Caco-2 (cell line): ENCODE data around the gene ADGRG1. TPM values are rescaled to one million over a fixed set of nuclear protein-coding genes. Genes with fewer than 3 reads are reported as not detected.

Experiments used
- BruUV-seq: library from RNA; stranded (reverse); fragments of 400-500 nt; replicated peaks from 2 replicates; lab custom pipeline; 2021; lab: Mats Ljungman, UMichigan
- CTCF ChIA-PET: fragments of 300-600 bp; sonication (Branson Sonifier 250); formaldehyde crosslinking; loops from one replicate; lab custom pipeline; 2022; ENCODE audit warnings: antibody characterized with exemption; lab: Charles Lee
- POLR2A ChIA-PET: fragments of 300-600 bp; sonication (Branson Sonifier 250); formaldehyde crosslinking; loops from one replicate; lab custom pipeline; 2022; ENCODE audit warnings: antibody characterized with exemption; lab: Charles Lee
- DNase-seq, 2 experiments: peaks; one replicate each; pipeline versions ENCODE4 v3.0.0 to v3.0.0-alpha.2; 2020 to 2022
- H3K27me3 ChIP-seq: replicated peaks from 2 replicates; pipeline ENCODE4 v1.6.0; 2011; ENCODE audit warnings: low read length; ENCODE audit not compliant: control insufficient read depth, insufficient read depth
- H3K36me3 ChIP-seq: 2 replicates; pipeline ENCODE4 v1.5.1; 2011; ENCODE audit warnings: low read length; ENCODE audit not compliant: control insufficient read depth, insufficient read depth
- H3K4me1 ChIP-seq: fragments of 250-450 bp; sonication (Bioruptor Pico); 2 replicates; pipeline ENCODE4 v1.5.1; 2020; ENCODE audit warnings: mild to moderate bottlenecking
- H3K4me3 ChIP-seq: 2 replicates; pipeline ENCODE4 v1.5.1; 2011; ENCODE audit warnings: low read depth, mild to moderate bottlenecking, control low read depth, low read length
- H3K9me3 ChIP-seq: fragments of 250-450 bp; sonication (Bioruptor Pico); 2 replicates; pipeline ENCODE4 v1.5.1; 2020; ENCODE audit warnings: mild to moderate bottlenecking, moderate library complexity
- H3K27ac Mint-ChIP-seq: one replicate; pipeline ENCODE4 v1.8.0; 2022; ENCODE audit warnings: mixed read lengths; ENCODE audit not compliant: unreplicated experiment
- H3K27me3 Mint-ChIP-seq: one replicate; pipeline ENCODE4 v1.8.0; 2022; ENCODE audit warnings: mixed read lengths; ENCODE audit not compliant: insufficient read depth, unreplicated experiment
- H3K36me3 Mint-ChIP-seq: one replicate; pipeline ENCODE4 v1.8.0; 2022; ENCODE audit warnings: mild to moderate bottlenecking, mixed read lengths; ENCODE audit not compliant: insufficient read depth, unreplicated experiment
- H3K4me1 Mint-ChIP-seq: one replicate; pipeline ENCODE4 v1.8.0; 2022; ENCODE audit warnings: low read depth, mixed read lengths; ENCODE audit not compliant: unreplicated experiment
- H3K4me3 Mint-ChIP-seq: one replicate; pipeline ENCODE4 v1.8.0; 2022; ENCODE audit warnings: mild to moderate bottlenecking, moderate library complexity, mixed read lengths; ENCODE audit not compliant: unreplicated experiment
- H3K9me3 Mint-ChIP-seq: one replicate; pipeline ENCODE4 v1.8.0; 2022; ENCODE audit warnings: mixed read lengths; ENCODE audit not compliant: unreplicated experiment
- CTCF ChIP-seq, 2 experiments: fragments of 200-600 bp in 1 of 2; IDR thresholded peaks; 1 replicate in 1 of 2; 2 replicates in 1 of 2; pipeline versions ENCODE4 v1.5.1 to v1.8.0; 2011 to 2022; ENCODE audit warnings: antibody characterized with exemption in 1 of 2, control low read depth in 1 of 2, inconsistent platforms in 1 of 2, low read depth in 1 of 2, low read length in 1 of 2, mild to moderate bottlenecking in 1 of 2, moderate library complexity in 1 of 2; ENCODE audit not compliant: insufficient read depth in 1 of 2, severe bottlenecking in 1 of 2, unreplicated experiment in 1 of 2
- intact Hi-C: fragments of 100-400 bp; cut with micrococcal nuclease; formaldehyde crosslinking; loops from one replicate; pipeline ENCODE4 v1.10.0; 2022; ENCODE audit not compliant: unreplicated experiment
- total RNA-seq: library from RNA; stranded (reverse); gene quantifications from 2 replicates; pipeline ENCODE4 v1.2.3, GENCODE V29; 2022

The ADGRG1 gene
- total RNA-seq, 1 experiment from 2014 or later: 195 TPM

DNA sequence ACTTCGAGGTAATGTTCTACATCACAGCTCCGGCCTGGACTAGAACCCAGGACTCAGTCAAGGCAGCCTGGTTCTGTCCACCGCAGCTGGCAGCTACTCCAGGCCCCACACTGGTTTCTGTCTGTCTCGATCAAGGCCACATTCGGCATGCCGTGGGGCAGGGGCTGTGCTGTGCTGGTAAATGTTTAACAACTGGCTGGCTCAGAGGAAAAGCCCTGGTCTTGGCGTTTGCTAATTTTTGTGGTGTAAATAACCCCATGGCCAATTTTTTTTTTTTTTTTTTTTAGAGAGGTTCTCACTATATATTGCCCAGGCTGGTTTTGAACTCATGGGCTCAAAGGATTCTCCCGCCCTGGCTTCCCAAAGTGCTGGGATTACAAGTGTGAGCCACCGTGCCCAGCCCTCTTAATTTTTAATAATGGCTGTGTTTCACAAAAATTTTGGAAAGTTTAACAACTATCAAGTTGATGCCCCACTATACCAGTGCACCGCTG is 65.8 kb downstream of the ADGRG1 start:
- Mint-ChIP-seq H3K4me3 (peak overlapping the region; percentile 3), H3K36me3 (no peaks in the 10 kb centered on the region), H3K9me3 (no peaks in the 10 kb centered on the region), H3K4me1 (peaks cover 14% of the 10 kb centered on the region), H3K27me3 (no peaks in the 10 kb centered on the region), H3K27ac (peak overlapping the region; percentile 68)
- Histone ChIP-seq H3K4me3 (no peak overlapping the region), H3K9me3 (no peaks in the 10 kb centered on the region), H3K36me3 (no peaks in the 10 kb centered on the region), H3K4me1 (peaks cover 10% of the 10 kb centered on the region), H3K27me3 (no peaks in the 10 kb centered on the region)
- POLR2A ChIA-PET: interaction anchor here (0.6 to 1.0 kb wide), 2 partner anchors 41 to 42 kb away, joined by 3 to 4 read pairs; partner anchors contain the start of gene KATNB1
- BruUV-seq: no TSS peak
- intact Hi-C loops: no loop called here
- DNase-seq: no peak
- CTCF ChIA-PET: interaction anchor here (0.6 to 1.0 kb wide), 3 partner anchors 9 to 172 kb away, joined by 3 to 5 read pairs (median 4); no protein-coding TSS in a partner anchor
- TF ChIP-seq CTCF (IDR thresholded peaks at IDR 0.05; ENCODE audit: insufficient read depth in 1 of 2, low read depth in 1 of 2, low read length in 1 of 2, severe bottlenecking in 1 of 2, unreplicated experiment in 1 of 2): no peak

GRCh38 chr16:57694725-57695679 is 66.6 kb downstream of the ADGRG1 start, which contains the start of gene DRC7:
Gene DRC7 (plus strand): TSS chr16:57694806. CDS start chr16:57697950, 3,144 bp downstream.
- Histone ChIP-seq H3K27me3 (no peaks in the 10 kb centered on the region), H3K9me3 (no peaks in the 10 kb centered on the region), H3K4me3 (no peak within 1 kb of the TSS), H3K36me3 (no peaks in the 10 kb centered on the region), H3K4me1 (peaks cover 17% of the 10 kb centered on the region)
- Mint-ChIP-seq H3K9me3 (no peaks in the 10 kb centered on the region), H3K36me3 (no peaks in the 10 kb centered on the region), H3K4me3 (peak within 1 kb of the TSS; percentile 3), H3K27ac (peak within 1 kb of the TSS; percentile 68), H3K27me3 (no peaks in the 10 kb centered on the region), H3K4me1 (peaks cover 9% of the 10 kb centered on the region)
- no peak for TF ChIP-seq CTCF (IDR thresholded peaks at IDR 0.05; ENCODE audit: insufficient read depth in 1 of 2, low read depth in 1 of 2, low read length in 1 of 2, severe bottlenecking in 1 of 2, unreplicated experiment in 1 of 2)
- CTCF ChIA-PET: interaction anchor here (0.6 to 1.0 kb wide), 3 partner anchors 9 to 172 kb away, joined by 3 to 5 read pairs (median 4); no protein-coding TSS in a partner anchor
- POLR2A ChIA-PET: interaction anchor here (0.6 to 1.0 kb wide), 2 partner anchors 40 to 42 kb away, joined by 3 to 4 read pairs; partner anchors contain the start of gene KATNB1
- BruUV-seq: no TSS peak
- peak; percentile 81 to 82 for DNase-seq
- intact Hi-C loops: no loop called here

DNA sequence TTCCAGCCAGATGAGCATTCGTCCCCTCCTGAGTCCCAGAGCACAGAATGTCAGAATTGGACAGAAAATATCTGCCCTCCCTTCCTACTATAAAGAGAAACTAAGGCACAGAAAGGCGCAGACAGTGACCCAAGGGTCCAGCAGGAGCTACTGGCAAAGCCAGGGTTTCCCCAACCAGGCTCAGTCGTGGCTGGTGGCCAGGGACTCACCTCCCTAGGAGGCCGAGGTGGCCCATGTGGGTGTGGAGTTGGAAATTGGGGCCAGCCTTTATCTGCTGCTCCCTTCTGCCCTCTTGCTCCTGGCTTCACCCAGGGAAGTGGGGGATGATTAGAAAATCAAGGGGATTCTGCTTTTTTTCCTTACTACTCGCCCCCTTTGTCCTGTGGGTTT is 67.2 kb downstream of the ADGRG1 start:
- intact Hi-C loops: no loop called here
- H3K4me1 ChIP-seq: peaks cover 24% of the 10 kb centered on the region
- CTCF ChIA-PET: no interaction called here

More for the DNA sequence above, 67.2 kb downstream of the ADGRG1 start:
- Mint-ChIP-seq H3K4me1 (peaks cover 14% of the 10 kb centered on the region), H3K27ac (no peak overlapping the region), H3K36me3 (no peaks in the 10 kb centered on the region), H3K27me3 (no peaks in the 10 kb centered on the region), H3K4me3 (no peak overlapping the region), H3K9me3 (no peaks in the 10 kb centered on the region)
- no peak overlapping the region for H3K4me3 ChIP-seq
- no TSS peak for BruUV-seq
- no peak for DNase-seq
- no peaks in the 10 kb centered on the region for H3K9me3 ChIP-seq
- POLR2A ChIA-PET: no interaction called here
- no peaks in the 10 kb centered on the region for H3K36me3 ChIP-seq
- H3K27me3 ChIP-seq: no peaks in the 10 kb centered on the region
- TF ChIP-seq CTCF (IDR thresholded peaks at IDR 0.05; ENCODE audit: insufficient read depth in 1 of 2, low read depth in 1 of 2, low read length in 1 of 2, severe bottlenecking in 1 of 2, unreplicated experiment in 1 of 2): no peak
